CD4-positive, alpha-beta T cell (primary cell): Measurements from ENCODE around the gene KCNQ1. TPM values are rescaled to one million over a fixed set of nuclear protein-coding genes. Genes with fewer than 3 reads are reported as not detected.

Experiments used
- ATAC-seq: fragments of 200-7000 bp; cut with Tn5 transposase; one replicate; pipeline ENCODE4 v1.10.0; 2022; ENCODE audit warnings: mild to moderate bottlenecking; ENCODE audit not compliant: poor library complexity
- CTCF ChIA-PET: fragments of 350-600 bp; sonication (Branson Sonifier 250); formaldehyde crosslinking; loops from one replicate; lab custom pipeline; 2021; ENCODE audit warnings: antibody characterized with exemption, inconsistent platforms; lab: Charles Lee
- POLR2A ChIA-PET: fragments of 350-600 bp; sonication (Branson Sonifier 250); formaldehyde crosslinking; loops from one replicate; lab custom pipeline; 2021; ENCODE audit warnings: antibody characterized with exemption, inconsistent platforms; lab: Charles Lee
- DNase-seq, 14 experiments: peaks; one replicate each; pipeline ENCODE4 v3.0.0-alpha.2; 2013 to 2020; ENCODE audit warnings: mixed read lengths in 2 of 14
- H3K27ac ChIP-seq, 2 donors: one replicate each; pipeline versions ENCODE4 v1.5.1 to v1.7.0; 2013; ENCODE audit warnings: low read length in 2 of 2, low read depth in 1 of 2, mild to moderate bottlenecking in 1 of 2
- H3K27me3 ChIP-seq, 2 experiments: 1 replicate in 1 of 2; 2 replicates in 1 of 2; pipeline versions ENCODE4 v1.6.1 to v1.7.0; 2013; ENCODE audit warnings: low read length in 2 of 2, control low read depth in 1 of 2, mild to moderate bottlenecking in 1 of 2, moderate library complexity in 1 of 2; ENCODE audit not compliant: insufficient read depth in 2 of 2, control insufficient read depth in 1 of 2
- H3K36me3 ChIP-seq: one replicate; pipeline ENCODE4 v1.6.1; 2013; ENCODE audit warnings: low read length, control low read depth; ENCODE audit not compliant: insufficient read depth
- H3K4me1 ChIP-seq: one replicate; pipeline ENCODE4 v1.6.1; 2013; ENCODE audit warnings: low read length, control low read depth; ENCODE audit not compliant: insufficient read depth
- H3K4me3 ChIP-seq: one replicate; pipeline ENCODE4 v1.5.1; 2013; ENCODE audit warnings: mild to moderate bottlenecking, low read length, moderate library complexity
- H3K9me3 ChIP-seq, 2 experiments: 1 replicate in 1 of 2; 2 replicates in 1 of 2; pipeline versions ENCODE4 v1.6.1 to v1.7.0; 2013; ENCODE audit warnings: low read length in 2 of 2, mild to moderate bottlenecking in 2 of 2, control low read depth in 1 of 2, moderate library complexity in 1 of 2; ENCODE audit not compliant: control insufficient read depth in 1 of 2, insufficient read depth in 1 of 2
- H3K27ac Mint-ChIP-seq: one replicate; pipeline ENCODE4 v1.8.0; 2020; ENCODE audit warnings: mixed read lengths
- H3K27me3 Mint-ChIP-seq: one replicate; pipeline ENCODE4 v1.8.0; 2021; ENCODE audit warnings: mixed read lengths
- H3K36me3 Mint-ChIP-seq: one replicate; pipeline ENCODE4 v1.8.0; 2021; ENCODE audit warnings: low read depth, mixed read lengths
- H3K4me1 Mint-ChIP-seq: one replicate; pipeline ENCODE4 v1.8.0; 2021; ENCODE audit warnings: low read depth, mixed read lengths
- H3K4me3 Mint-ChIP-seq: one replicate; pipeline ENCODE4 v1.8.0; 2020; ENCODE audit warnings: mild to moderate bottlenecking, mixed read lengths
- H3K9me3 Mint-ChIP-seq: one replicate; pipeline ENCODE4 v1.8.0; 2020; ENCODE audit warnings: mixed read lengths
- CTCF ChIP-seq: fragments of 200-600 bp; IDR thresholded peaks from one replicate; pipeline ENCODE4 v1.8.0; 2022; ENCODE audit warnings: antibody characterized with exemption, mild to moderate bottlenecking
- intact Hi-C, 2 experiments: fragments of 100-400 bp; cut with DNase I in 1 of 2; cut with micrococcal nuclease in 1 of 2; formaldehyde crosslinking; loops; one replicate each; pipeline versions ENCODE4 v1.15.1 to v1.9.0; 2023 to 2025; cut with DNase I, micrococcal nuclease
- total RNA-seq, 174 experiments: library from RNA in 2 of 174; stranded (reverse) in 2 of 174; gene quantifications; one replicate each; pipeline ENCODE4 v1.2.3 and lab custom pipeline; 2021 to 2026

The KCNQ1 gene
- total RNA-seq, 2 experiments from 2014 or later = 31.3 to 33.1 TPM

- Mint-ChIP-seq H3K9me3 (peaks cover 16% of the 10 kb centered on the region), H3K4me3 (no peak overlapping the region)
These were observed 372.6 kb downstream of the KCNQ1 start for GRCh38 chr11:2817431-2817830.

GRCh38 chr11:2818021-2818420, 373.2 kb downstream of the KCNQ1 start:
- H3K4me3 ChIP-seq = no peak overlapping the region
- POLR2A ChIA-PET = no interaction called here
- Mint-ChIP-seq H3K36me3 (peaks cover 88% of the 10 kb centered on the region), H3K27ac (no peak overlapping the region), H3K4me1 (no peaks in the 10 kb centered on the region), H3K27me3 (no peaks in the 10 kb centered on the region), H3K4me3 (no peak overlapping the region), H3K9me3 (peaks cover 19% of the 10 kb centered on the region)
- no peaks in the 10 kb centered on the region for H3K27me3 ChIP-seq
- TF ChIP-seq CTCF = no peak
- no peaks in the 10 kb centered on the region for H3K4me1 ChIP-seq
- DNase-seq (no peak), ATAC-seq (no peak)
- H3K36me3 ChIP-seq = no peaks in the 10 kb centered on the region
- CTCF ChIA-PET = no interaction called here
- peaks cover 17 to 73% of the 10 kb centered on the region in 2 experiments for H3K9me3 ChIP-seq
- H3K27ac ChIP-seq = no peak overlapping the region
- intact Hi-C loops = no loop called here

More at GRCh38 chr11:2817431-2817830, 372.6 kb downstream of the KCNQ1 start:
- Histone ChIP-seq H3K4me1 (peaks cover 1% of the 10 kb centered on the region), H3K36me3 (peaks cover under 1% of the 10 kb centered on the region), H3K9me3 (peaks cover 17 to 70% of the 10 kb centered on the region in 2 experiments), H3K4me3 (no peak overlapping the region), H3K27me3 (no peaks in the 10 kb centered on the region), H3K27ac (no peak overlapping the region)
- CTCF ChIA-PET = no interaction called here
- Mint-ChIP-seq H3K27ac (no peak overlapping the region), H3K4me1 (no peaks in the 10 kb centered on the region), H3K27me3 (no peaks in the 10 kb centered on the region), H3K36me3 (peaks cover 86% of the 10 kb centered on the region)
- DNase-seq (no peak), ATAC-seq (no peak)
- no peak for TF ChIP-seq CTCF
- POLR2A ChIA-PET = no interaction called here
- intact Hi-C loops = no loop called here

GRCh38 chr11:2818503-2818902, 373.7 kb downstream of the KCNQ1 start:
- Histone ChIP-seq H3K27me3 (no peaks in the 10 kb centered on the region), H3K36me3 (no peaks in the 10 kb centered on the region), H3K4me1 (no peaks in the 10 kb centered on the region), H3K27ac (no peak overlapping the region), H3K4me3 (no peak overlapping the region), H3K9me3 (peaks cover 17 to 76% of the 10 kb centered on the region in 2 experiments)
- intact Hi-C loops = no loop called here
- DNase-seq = no peak
- POLR2A ChIA-PET = no interaction called here
- ATAC-seq = no peak
- H3K4me1 Mint-ChIP-seq = no peaks in the 10 kb centered on the region
- H3K4me3 Mint-ChIP-seq = no peak overlapping the region
- peaks cover 19% of the 10 kb centered on the region for H3K9me3 Mint-ChIP-seq
- CTCF ChIA-PET = no interaction called here
- H3K27me3 Mint-ChIP-seq = no peaks in the 10 kb centered on the region
- peaks cover 86% of the 10 kb centered on the region for H3K36me3 Mint-ChIP-seq
- H3K27ac Mint-ChIP-seq = no peak overlapping the region
- TF ChIP-seq CTCF = no peak
